Measurements from ENCODE around the gene CNGB1. TPM values are rescaled to one million over a fixed set of nuclear protein-coding genes. Genes with fewer than 3 reads are reported as not detected.

CNGB1 gene
- total RNA-seq, 1 experiment from 2014 or later: not detected

GRCh38 chr16:57870753-57871454, 100.0 kb downstream of the CNGB1 start:
- H3K27ac ChIP-seq (ENCODE audit: low read depth, low read length, poor library complexity, severe bottlenecking): peak overlapping the region; percentile 36
- no peak for DNase-seq (ENCODE audit: low spot score)
- ChIA-PET POLR2A (ENCODE audit: low non-redundant PET) (no interaction called here), CTCF (interaction anchor here (0.8 kb wide), 1 partner anchor 12 kb away, joined by 3 read pairs; no protein-coding TSS in a partner anchor)
- no peak overlapping the region for H3K4me3 ChIP-seq (ENCODE audit: low read depth, low read length, poor library complexity, severe bottlenecking)
- H3K4me1 ChIP-seq (ENCODE audit: insufficient read depth, low read length, poor library complexity, severe bottlenecking): peaks cover 23% of the 10 kb centered on the region
- TF ChIP-seq CTCF (conservative IDR thresholded peaks at IDR 0.05; ENCODE audit: low read depth, low read length): no peak
- no peak for TF ChIP-seq EZH2 (IDR thresholded peaks at IDR 0.05; ENCODE audit: borderline replicate concordance, low read depth, low read length, poor library complexity, severe bottlenecking)
- TSS peak; percentile 51 for BruUV-seq (replicated peaks)
- no peaks in the 10 kb centered on the region for H3K27me3 ChIP-seq (replicated peaks; ENCODE audit: insufficient read depth, low read depth, low read length, poor library complexity)
- H3K9me3 ChIP-seq (ENCODE audit: low read depth, low read length, poor library complexity, severe bottlenecking): no peaks in the 10 kb centered on the region
- H3K36me3 ChIP-seq (ENCODE audit: insufficient read depth, low read length, poor library complexity, severe bottlenecking): no peaks in the 10 kb centered on the region
- intact Hi-C loops (cut with micrococcal nuclease; ENCODE audit: unreplicated experiment): no loop called here

- intact Hi-C loops (cut with micrococcal nuclease; ENCODE audit: unreplicated experiment): loop anchor here (10.0 kb wide), 1 partner anchor 274 kb away; no protein-coding TSS in a partner anchor
- no peak overlapping the region for H3K27ac ChIP-seq (ENCODE audit: low read depth, low read length, poor library complexity, severe bottlenecking)
- ChIA-PET POLR2A (ENCODE audit: low non-redundant PET) (no interaction called here), CTCF (no interaction called here)
- no peaks in the 10 kb centered on the region for H3K9me3 ChIP-seq (ENCODE audit: low read depth, low read length, poor library complexity, severe bottlenecking)
- no peak for DNase-seq (ENCODE audit: low spot score)
- no peak overlapping the region for H3K4me3 ChIP-seq (ENCODE audit: low read depth, low read length, poor library complexity, severe bottlenecking)
- no TSS peak for BruUV-seq (replicated peaks)
- no peaks in the 10 kb centered on the region for H3K27me3 ChIP-seq (replicated peaks; ENCODE audit: insufficient read depth, low read depth, low read length, poor library complexity)
- TF ChIP-seq EZH2 (IDR thresholded peaks at IDR 0.05; ENCODE audit: borderline replicate concordance, low read depth, low read length, poor library complexity, severe bottlenecking) (no peak), CTCF (conservative IDR thresholded peaks at IDR 0.05; ENCODE audit: low read depth, low read length) (no peak)
- H3K36me3 ChIP-seq (ENCODE audit: insufficient read depth, low read length, poor library complexity, severe bottlenecking): no peaks in the 10 kb centered on the region
- H3K4me1 ChIP-seq (ENCODE audit: insufficient read depth, low read length, poor library complexity, severe bottlenecking): peaks cover 28% of the 10 kb centered on the region
Measured at GRCh38 chr16:57868913-57869520, 101.9 kb downstream of the CNGB1 start.

- no peaks in the 10 kb centered on the region for H3K27me3 ChIP-seq (replicated peaks; ENCODE audit: insufficient read depth, low read depth, low read length, poor library complexity)
- no peak overlapping the region for H3K27ac ChIP-seq (ENCODE audit: low read depth, low read length, poor library complexity, severe bottlenecking)
- TF ChIP-seq EZH2 (IDR thresholded peaks at IDR 0.05; ENCODE audit: borderline replicate concordance, low read depth, low read length, poor library complexity, severe bottlenecking) (no peak), CTCF (conservative IDR thresholded peaks at IDR 0.05; ENCODE audit: low read depth, low read length) (no peak)
- ChIA-PET CTCF (no interaction called here), POLR2A (ENCODE audit: low non-redundant PET) (interaction anchor here (0.7 kb wide), 1 partner anchor 96 kb away, joined by 5 read pairs; no protein-coding TSS in a partner anchor)
- no peaks in the 10 kb centered on the region for H3K36me3 ChIP-seq (ENCODE audit: insufficient read depth, low read length, poor library complexity, severe bottlenecking)
- peaks cover 45% of the 10 kb centered on the region for H3K4me1 ChIP-seq (ENCODE audit: insufficient read depth, low read length, poor library complexity, severe bottlenecking)
- H3K9me3 ChIP-seq (ENCODE audit: low read depth, low read length, poor library complexity, severe bottlenecking): no peaks in the 10 kb centered on the region
- DNase-seq (ENCODE audit: low spot score): no peak
- no peak overlapping the region for H3K4me3 ChIP-seq (ENCODE audit: low read depth, low read length, poor library complexity, severe bottlenecking)
- no TSS peak for BruUV-seq (replicated peaks)
- intact Hi-C loops (cut with micrococcal nuclease; ENCODE audit: unreplicated experiment): loop anchor here (10.0 kb wide), 1 partner anchor 272 kb away; no protein-coding TSS in a partner anchor
Measured at GRCh38 chr16:57867000-57867561, 103.8 kb downstream of the CNGB1 start.

All from A673 (cell line).